Activated CD8-positive, alpha-beta memory T cell treated with anti-CD3 and anti-CD28 coated beads for 48 hours (primary cell): Measurements from ENCODE around the gene KRTAP20-3.

Source experiments
- DNase-seq, 3 experiments: peaks; one replicate each; pipeline ENCODE4 v3.0.0-alpha.2; 2020; ENCODE audit warnings: low read depth in 2 of 3, low spot score in 2 of 3

KRTAP20-3 gene

GRCh38 chr21:30680586-30680985, 37.9 kb downstream of the KRTAP20-3 start:
- no peak for DNase-seq

GRCh38 chr21:30684506-30684905, 41.8 kb downstream of the KRTAP20-3 start:
- no peak for DNase-seq

- no peak for DNase-seq
Observed at GRCh38 chr21:30689822-30690221, 47.2 kb downstream of the KRTAP20-3 start.
